Activated gamma-delta T cell treated with anti-CD3 and anti-CD28 coated beads, Interleukin-2, amount 50 U/mL, for 16 hours (primary cell): ENCODE measurements around the gene GTPBP8.

Experiments
- DNase-seq: peaks from one replicate; pipeline ENCODE4 v3.0.0-alpha.2; 2020; ENCODE audit warnings: low read depth

The GTPBP8 gene

DNA sequence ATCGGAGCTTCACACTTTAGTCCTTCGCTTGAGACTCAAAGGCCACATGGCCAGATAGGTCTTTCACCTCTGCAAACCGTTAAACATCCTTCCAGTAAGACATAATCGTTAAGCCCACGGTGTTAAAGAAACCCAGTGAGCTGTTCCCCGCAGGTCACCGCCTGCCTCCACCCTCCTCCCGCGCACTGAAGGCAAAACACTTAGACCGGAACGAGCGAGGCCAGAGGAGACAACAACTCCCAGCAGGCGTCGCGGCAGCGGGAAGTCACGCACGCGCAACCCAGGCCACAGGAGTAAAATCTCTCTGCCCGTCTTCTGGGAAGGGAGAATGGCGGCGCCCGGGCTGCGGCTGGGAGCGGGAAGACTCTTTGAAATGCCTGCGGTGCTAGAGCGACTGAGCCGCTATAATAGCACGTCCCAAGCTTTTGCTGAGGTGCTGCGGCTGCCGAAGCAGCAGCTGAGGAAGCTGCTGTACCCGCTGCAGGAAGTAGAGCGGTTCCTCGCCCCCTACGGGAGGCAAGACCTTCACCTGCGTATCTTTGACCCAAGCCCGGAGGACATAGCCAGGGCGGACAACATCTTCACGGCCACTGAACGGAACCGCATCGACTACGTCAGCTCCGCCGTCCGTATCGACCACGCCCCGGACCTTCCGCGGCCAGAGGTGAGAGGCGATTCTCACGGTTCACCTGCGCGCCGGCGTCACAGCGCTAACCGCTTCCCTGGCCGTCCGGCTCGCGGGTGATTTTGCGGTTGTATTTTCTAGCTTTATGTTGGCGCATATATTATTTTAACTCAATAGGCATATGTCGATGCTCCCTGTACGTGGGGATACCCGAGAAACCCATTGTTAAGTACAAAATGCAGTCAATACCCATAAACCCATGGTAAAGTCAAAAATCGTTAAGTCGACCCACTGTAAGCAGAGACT, at the start of gene GTPBP8:
Gene GTPBP8, plus strand, starts transcription at position 313 of the 931 bp plus-strand sequence. Its CDS starts 16 bp downstream, at position 329.
- peak; percentile 76 for DNase-seq

DNA sequence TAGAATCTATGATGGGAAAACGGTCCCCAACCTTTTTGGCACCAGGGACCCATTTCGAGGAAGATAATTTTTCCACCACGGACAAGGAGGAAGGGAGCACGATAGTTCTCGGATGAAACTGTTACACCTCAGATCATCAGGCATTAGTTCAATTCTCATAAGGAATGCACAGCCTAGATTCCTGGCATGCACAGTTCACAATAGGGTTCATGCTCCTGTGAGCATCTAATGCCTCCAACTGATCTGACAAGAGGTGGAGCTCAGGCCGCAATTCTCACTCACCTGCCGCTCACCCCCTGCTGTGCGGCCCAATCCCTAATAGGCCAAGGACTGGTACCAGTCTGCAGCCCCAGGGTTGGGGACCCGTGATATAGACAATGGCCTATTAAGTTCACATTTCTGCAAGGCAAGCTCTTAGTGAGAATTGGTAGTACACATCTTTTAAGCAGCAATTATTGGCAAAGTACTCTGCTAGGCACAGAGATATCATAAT, 42.4 kb upstream of the GTPBP8 start:
- no peak for DNase-seq

DNA sequence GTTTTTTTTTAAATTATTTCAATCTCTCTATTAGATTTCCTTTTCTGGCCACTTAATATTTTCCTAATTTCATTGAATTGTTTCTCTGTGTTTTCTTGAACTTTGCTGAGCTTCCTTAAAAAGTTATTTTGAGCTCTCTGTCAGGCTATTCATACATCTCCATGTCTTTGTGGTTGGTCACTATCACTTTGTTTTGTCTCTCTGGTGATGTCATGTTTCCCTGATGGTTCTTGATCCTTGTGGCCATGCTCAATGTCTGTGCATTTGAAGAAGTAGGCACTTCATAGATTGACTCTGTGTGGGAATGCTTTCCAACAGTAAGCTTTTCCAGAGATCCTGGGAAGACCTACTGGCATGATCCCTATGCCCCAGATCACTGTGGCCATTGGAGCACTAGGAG, 34.4 kb upstream of the GTPBP8 start:
- DNase-seq, result no peak

DNA sequence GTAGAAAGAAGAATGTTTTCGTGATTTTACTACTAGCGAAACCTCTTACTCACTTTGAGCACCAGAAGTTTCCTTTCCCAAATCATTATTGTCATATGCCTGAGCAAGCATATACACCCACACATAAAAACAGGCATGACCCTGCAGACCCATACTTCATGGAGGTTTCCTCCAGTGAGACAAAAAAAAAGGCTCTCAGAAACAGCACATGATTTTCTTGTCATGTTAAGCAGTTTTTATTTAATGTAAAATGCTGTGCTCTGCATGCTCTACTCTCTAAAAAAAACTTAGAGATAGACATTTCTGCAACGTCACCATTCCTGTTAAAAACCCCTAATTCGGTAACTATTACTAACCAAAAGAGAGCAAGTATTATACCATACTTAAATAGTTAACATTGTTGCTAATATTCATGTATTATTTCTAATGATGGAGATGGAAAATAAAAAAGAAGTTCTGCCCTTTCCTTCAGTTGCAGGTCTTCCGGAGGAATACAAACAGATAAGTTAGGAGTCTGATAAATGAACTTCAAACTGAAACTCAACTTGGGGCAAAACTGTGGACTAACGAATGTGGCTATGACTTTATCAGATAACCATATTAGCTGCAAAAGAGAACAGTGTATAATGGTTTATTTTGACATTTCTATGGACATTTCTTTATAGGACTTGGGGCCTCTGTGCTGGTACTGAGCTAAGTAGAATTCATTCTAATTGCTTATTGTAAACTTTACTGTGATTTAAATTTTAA, 31.8 kb upstream of the GTPBP8 start:
- no peak for DNase-seq

DNA sequence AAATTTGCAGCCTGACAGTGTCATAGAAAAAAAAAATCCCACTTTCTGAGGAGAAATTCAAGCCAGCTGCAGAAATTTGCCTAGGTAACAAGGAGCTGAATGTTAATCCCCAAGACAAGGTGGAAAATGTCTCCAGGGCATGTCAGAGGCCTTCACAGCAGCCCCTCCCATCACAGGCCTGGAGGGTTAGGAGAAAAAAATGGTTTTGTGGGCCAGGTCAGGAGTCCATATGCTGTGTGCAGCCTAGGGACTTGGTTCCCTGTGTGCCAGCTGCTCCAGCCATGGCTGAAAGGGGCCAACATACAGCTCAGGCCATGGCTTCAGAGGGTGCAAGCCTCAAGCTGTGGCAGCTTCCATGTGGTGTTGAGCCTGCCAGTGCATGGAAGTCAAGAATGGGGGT, 27.1 kb upstream of the GTPBP8 start:
- no peak for DNase-seq

DNA sequence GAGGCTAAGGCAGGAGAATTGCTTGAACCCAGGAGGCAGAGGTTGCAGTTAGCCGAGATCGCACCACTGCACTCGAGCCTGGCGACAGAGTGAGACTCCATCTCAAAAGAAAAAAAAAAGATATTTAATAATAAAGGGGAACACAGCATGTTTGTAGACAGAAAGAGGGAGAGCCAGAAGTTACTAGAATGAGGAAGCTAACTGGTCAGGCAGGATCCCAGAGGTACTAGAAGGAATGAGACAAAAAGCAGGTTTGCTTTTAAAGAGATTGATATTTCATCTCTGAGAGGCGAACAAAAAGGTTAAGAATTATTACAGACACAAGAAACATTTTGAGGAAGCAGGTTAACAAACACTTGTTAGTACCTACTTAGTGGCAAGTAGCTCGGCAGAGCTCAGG, 25.1 kb upstream of the GTPBP8 start:
- no peak for DNase-seq

DNA sequence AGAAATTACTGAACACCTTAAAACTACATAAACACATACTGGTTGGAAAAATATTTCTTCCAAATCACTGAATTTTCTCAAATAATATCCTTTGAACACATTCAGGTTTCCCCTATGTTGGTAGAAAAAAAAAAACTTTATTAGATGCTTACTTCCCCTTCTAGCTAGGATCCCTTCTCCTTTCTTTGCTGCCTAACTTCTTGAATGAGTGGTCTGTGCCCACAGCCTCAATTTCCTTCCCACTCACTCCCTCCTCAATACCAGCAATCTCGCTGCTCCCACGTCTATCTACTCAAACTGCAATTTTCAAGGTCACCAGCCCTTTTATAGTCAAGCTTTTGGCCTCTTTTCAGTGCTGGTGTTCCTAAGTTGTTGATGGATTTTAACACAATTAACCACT, 24.2 kb upstream of the GTPBP8 start:
- no peak for DNase-seq

DNA sequence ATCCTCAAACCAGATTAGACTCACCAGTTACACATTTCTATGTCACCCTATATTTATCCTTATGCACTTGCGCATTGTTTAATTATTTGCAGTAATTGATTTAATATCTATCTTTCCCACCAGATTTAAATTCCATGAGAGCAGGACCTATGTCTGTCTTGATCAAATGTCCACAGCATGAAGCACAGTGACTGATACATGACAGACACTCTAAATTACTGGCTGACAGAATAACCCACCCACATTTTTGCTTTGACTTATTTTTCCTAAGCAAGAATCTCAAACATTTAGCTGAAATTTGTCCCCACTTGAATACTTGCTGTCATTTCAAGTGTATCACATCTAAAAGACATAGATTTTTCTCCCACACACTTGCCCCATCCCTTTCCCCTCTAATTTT, 23.4 kb upstream of the GTPBP8 start:
- DNase-seq, result no peak

DNA sequence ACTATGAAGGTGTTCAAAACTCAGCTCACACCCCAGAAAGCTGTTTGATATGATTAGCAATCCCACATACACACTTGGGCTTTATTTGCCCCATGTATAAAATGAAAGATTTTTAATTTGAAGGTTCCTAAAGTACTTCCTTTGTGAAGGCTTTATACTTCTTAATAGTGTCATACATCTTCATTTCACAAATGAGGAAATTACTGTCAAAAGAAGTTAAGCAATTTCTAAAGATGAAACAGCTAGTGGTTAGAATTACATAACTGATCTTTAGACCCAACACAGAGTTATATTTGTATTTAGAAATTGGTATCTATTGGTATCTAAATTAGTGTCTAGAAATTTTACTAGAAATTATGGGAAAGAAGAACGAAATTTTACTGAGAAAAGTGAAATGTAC, 23.0 kb upstream of the GTPBP8 start:
- no peak for DNase-seq

DNA sequence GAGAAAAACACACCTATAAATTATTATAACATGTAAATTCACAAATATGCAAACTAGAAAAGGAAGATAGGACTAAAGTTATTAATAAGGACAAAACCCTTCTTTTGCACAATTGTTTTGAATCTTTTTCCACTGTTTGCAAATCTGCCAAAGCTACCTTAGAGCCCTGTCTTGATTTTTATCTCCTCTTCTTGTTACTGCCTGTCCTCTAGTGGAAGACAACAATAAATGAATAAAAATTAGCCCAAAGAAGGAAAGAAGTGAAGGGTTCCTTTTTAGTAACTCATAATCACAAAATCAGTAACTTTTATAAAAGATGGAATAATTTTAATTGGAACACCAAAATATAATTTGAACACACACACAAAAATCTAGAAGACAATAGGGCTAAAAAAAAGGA, 18.6 kb upstream of the GTPBP8 start:
- no peak for DNase-seq

DNA sequence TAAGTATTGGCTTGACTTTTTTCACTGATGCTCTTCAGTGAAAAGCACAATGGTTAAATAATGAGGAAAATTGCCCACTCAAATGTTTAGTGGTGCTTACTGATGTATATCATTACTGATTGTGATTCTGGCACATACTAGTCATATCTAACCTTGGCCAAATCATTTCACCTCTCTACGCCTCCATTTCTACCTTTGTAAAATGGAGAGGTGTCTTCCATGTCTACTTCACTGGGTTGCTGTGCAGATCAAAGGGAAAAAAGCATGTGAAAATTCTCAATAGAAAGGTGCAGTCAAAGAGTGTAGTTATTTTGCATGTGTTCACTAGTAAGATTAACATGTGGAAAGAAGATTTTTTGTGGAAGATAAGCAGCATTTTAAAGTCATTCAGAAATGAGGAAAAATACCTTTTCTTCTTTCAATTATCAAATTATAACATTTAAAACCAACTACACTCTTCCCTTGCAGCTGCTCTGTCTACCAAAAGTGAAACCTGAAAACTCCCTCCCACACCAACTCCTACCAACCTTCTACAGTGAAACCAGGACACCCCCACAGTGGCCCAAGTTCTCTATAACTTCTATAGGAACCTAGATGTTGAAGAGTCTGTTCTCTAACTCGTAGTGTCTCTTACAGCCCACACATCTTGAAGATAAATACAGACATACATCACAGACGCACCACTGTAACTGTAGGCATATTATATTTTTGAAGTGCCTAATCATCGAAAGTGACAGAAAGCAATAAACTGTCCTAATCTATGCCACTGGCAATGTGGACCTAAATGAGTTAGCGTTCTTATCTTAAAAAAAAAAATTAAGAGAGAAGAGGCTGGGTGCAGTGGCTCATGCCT, 17.2 kb upstream of the GTPBP8 start:
- DNase-seq, result peak; percentile 20

DNA sequence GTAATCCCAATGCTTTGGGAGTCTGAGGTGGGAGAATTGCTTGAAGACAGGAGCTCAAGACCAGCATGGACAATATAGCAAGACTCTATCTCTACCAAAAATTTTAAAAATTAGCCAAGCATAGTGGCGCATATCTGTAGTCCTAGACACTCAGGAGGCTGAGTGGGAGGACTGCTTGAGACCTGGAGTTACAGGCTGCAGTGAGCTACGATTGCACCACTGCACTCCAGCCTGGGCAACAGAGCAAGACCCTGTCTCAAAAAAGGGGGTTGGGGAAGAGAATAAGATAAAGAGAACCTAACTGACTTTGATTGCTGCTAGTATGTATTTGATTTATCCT, 16.6 kb upstream of the GTPBP8 start:
- no peak for DNase-seq

DNA sequence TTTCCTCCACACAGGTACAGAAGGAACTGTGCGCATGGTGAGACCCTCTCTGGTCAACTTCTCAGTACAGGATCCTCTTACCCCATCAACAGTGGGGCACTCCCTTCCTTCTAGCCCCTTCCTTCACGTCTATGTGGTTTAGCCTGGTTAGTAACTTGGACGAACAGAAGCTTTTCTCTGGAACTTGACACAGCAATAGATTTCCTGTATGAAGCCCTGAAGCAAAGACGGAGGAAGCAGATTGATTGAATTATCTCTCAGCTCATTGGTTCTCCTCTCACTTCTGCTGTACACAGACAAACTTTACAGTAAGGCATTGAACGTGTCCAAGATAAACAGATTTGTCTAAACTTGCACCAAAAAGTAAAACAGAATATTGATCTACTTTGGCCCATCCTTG, 15.9 kb upstream of the GTPBP8 start, which contains the start of gene CD200R1:
Gene CD200R1, minus strand, starts transcription at position 210 of the 400 bp plus-strand sequence. CDS start 246 bp downstream, outside the sequence.
- DNase-seq, result no peak

DNA sequence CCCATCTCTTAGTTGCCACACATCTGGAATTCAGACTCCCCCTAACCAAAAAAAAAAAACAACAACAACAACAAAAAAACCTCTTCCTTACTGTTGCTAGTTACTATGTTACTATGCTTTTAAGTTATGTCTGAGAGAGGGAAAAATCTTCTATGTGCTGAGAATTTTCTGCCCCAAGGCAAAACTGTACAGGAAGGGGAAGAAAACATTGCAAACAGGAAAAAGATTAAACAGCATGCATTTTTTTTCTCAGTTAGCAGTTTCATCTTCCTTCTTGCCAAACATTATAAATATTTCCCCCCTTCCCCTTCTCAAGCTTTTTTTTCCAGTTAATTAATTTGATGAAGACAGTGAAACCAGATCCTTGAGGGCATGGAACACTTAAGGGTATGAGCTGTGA, 14.8 kb upstream of the GTPBP8 start:
- DNase-seq, result no peak

DNA sequence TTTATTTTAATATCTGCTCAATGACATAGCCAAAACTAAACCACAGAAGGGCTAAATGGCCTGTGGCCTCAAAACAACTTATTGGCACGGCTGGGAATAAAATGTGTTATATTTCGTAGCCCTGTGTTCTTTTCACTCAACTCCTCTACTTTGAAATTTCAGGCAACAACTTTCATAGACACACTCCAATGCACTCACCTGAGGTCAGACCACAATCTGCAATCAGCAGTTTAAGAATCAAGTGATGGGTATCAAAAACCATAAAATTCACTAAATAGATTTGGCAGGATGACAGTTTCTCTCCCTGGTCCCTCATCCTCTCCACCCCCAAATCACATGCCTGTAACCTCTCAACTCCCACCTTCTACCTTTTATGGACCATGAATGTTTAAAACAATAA, 13.8 kb upstream of the GTPBP8 start:
- no peak for DNase-seq

DNA sequence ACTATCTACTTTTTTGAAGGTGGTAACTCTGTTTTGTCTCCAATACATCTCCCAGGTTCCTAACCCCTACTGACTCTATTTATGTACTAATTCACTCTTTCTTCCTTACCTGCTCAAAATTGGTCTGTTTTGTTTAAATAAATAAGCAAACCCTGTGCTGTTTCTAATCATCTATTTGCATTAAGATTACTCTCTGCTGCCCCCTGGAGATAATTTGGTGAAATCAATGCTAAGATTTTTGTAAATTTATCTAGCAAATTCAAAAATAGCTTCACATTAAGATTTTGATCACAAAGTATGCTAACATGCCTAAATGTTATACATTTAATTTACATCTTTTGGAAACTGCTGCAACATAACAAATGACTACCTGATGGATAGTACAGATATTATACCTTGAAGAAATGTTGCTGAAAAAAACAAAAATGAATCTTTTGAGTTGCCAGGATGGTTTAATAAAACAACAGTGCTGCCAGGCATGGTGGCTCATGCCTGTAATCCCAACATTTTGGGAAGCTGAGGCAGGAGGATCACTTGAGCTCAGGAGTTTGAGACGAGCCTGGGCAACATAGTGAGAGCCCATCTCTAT, 11.4 kb upstream of the GTPBP8 start:
- no peak for DNase-seq

DNA sequence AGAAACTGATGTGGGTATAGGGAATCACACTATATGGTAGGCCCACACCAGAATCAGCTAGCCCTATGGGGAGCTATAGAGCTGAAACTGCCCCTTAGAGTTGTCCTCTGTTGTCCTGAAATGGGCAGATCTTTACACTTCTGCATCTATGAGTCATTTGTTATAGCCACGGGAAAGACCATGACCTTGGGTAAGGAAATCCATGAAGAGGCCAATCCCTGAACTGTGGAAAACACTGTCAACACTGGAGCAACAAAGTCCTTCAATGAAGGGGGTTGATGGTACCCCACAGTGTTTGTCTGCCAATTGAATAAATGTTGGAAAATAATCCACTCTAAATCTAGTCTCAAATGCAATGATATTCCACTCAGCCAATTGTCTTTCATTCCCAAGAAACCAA, 10.7 kb upstream of the GTPBP8 start:
- DNase-seq, result no peak

DNA sequence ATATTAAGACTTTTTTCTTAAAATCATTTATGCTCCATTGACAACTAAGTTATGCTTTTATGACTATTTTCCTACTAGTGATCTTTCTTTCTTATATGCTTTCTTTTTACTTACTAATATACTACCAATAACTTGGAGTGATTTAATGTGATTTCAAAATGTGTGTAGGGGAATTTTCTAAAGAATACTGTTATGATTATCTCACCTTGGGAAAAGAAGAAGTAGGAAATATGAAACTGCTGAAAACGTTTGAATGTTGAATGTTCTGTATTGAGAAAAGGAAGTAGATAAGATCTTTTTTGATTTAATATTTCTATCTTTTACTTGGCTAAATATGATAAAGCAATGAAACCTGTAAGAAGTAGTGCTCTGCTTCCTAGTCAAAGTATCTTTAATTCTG, 8.1 kb upstream of the GTPBP8 start:
- DNase-seq, result no peak

DNA sequence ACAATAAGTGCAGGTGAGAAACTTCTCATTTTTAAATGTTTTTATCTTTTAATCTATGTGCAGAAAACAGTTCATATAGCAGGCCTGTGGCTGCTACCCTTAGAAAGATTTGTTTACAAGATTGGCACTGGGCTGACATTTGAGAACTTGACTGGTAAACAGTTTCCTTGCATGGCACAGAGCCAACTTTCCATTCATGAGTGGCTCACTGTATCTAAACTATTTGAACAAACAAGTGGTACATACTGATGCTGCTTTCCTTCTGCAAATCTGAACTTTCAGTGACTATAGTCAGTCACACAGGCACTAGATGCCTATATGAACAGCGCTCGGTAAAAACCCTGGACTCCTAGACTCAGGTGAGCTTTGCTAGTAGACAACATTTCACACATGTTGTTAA, 6.3 kb upstream of the GTPBP8 start:
- peak; percentile 37 for DNase-seq

DNA sequence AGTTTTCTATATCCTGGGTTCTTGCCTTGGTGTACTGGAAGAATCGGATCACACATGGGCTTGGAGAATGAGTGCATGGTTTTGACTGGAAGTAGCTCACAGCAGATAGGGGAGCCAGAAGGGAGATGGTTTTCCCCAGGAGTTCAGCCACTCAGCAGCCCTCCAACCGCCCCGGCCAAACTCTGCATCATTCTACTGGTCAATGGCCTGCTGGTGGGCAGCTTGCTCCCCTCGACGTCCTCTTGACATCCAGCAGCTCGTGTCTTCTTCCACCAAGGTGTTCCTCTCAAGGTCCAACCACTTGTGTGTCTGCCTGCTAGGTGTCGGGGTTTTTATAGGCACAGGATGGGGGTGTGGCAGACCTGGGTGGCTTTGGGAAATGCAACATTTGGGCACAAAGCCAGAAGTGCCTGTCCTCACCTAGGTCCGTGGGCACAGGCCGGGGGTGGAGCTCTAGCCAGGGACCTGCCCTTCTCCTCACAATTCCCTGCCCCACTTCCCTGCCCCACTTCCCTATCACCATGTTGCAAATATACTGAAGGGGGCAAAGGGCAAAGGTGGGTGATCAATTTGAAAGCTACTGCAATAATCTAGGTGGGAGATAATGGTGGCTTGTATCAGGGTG, 3.0 kb upstream of the GTPBP8 start:
- no peak for DNase-seq

DNA sequence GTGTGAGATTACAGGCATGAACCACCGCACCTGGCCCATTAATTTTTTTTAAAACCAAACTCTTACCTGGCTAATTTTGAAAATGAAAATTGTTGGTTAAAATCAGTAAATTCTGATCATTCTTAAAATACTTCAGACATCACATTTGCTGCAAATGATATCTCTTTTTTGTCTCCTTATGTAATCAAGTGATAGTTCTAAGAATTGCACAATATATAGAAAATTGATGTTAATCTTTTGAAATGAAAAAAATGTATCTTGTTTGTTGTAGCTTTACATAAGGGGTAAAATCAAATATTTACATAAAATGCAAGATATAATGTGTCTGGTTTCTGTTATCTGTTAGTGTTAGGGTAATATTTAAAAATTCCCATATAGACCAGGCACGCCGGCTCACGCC, 5.0 kb downstream of the GTPBP8 start:
- no peak for DNase-seq
